HS-5 (cell line): ENCODE measurements around the gene STUB1.

ENCODE experiments used
- DNase-seq: peaks from one replicate; pipeline ENCODE4 v3.0.0-alpha.2; 2012; ENCODE audit warnings: low read depth

The STUB1 gene

DNA sequence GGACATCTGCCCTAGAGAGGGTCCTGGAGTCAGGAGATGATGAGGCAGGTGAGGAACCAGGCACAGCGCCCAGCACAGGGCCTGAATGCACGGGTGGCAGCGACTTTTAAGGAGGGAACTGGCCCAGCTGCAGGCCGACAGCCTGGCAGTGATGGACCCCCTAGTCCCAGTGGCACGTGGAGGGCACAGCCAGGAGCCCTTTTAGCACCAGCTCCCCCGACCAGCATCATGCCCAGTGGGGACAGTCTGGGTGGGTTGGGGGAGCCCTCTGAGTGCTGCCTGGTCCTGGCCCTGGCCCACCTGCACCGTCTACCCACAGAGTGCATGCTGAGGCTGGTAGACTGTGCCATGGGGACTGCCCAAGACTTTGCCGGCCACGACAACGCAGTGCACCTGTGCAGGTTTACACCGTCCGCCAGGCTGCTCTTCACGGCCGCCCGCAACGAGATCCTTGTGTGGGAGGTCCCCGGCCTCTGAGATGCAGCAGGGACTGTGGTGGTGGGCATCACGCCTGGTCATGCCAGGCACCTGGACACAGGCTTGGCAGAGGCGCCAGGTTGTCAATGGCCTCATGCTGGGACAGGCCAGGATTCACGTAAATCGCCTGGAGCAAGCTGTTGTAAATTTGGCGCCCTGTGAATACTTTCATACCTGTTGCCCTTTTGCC is 13.0 kb upstream of the STUB1 start:
- no peak for DNase-seq

DNA sequence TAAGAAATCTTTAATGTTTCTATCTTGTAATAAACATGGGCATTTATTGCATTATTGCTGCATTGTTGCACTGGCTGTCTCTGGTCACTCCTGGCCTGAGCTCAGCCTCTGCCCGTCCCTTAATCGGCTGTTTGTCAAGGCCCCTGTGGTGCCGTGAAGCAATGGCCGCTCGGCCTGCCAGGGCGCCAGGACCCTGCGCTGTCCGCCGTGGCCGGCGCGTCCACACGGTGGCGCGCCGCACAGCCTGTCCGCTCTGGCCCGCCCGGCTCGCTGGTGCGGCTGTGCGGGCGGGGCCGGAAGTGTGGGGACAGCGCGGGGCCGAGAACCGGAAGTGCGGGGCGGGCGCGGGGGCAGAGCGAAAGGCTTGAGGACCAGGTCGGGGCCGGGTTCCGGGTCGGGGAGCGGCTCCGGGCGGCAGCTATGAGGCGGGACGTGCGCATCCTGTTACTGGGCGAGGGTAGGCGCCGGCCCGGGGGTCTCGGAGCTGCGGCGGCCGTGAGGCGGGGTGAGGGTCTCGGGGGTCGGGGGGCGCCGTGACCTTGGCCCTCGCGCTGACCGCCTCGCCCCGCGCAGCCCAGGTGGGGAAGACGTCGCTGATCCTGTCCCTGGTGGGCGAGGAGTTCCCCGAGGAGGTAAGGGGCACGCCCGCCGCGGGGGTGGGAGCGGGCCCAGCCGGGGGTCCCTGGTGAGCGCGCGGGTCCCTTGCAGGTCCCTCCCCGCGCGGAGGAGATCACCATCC is 12.3 kb upstream of the STUB1 start, which contains the start of gene RHOT2:
Gene RHOT2, plus strand, starts transcription at position 353 of the 739 bp plus-strand sequence. Its CDS starts 68 bp downstream, at position 421.
- no peak for DNase-seq

DNA sequence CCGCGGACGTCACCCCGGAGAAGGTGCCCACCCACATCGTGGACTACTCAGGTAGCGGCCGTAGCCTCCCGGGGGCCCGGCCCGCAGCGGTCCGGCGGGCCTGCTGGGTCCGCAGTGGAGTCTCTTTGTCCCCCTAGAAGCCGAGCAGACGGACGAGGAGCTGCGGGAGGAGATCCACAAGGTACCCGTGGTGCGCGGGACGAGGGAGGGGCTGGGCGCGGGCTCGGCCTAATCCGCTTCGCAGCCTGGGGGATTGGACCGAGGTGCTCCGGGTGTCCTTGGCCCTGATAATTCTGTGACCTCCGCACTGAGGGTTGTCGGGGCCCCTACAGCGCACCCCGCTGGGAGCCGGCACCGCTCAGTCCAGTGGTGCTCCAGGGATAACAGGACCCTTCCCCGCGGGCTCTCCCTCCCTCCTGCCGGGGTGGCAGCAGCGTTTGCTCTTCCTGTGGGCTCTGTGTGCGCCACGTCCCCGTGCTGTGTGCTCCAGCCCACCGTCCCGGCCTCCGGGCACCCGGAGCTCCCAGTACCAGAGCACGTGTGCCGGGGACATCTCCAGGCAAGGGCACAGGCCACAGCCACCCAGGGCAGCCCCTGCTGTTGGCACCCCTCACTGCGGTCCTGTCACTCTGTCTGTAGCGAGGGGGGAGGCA is 11.6 kb upstream of the STUB1 start:
- DNase-seq = no peak

DNA sequence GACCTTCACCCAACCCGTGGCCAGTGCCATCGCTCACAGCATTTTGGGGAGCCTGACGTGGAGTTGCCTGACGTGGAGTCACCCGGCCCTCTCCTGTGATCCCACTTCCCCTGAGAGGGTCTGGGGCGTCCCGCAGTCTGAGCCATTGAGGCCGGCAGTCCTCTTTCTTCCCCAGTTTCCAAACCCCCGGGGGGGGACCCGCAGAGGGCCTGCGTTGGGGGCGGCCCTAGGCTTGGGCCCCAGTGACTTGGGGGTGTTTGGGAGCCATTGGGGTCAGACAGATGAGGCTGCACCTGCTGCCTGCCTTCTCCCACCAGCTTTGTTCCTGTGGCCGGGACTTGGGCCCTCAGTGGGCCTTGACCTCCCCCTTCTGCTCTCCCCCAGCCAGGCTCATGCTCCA is 10.5 kb upstream of the STUB1 start:
- DNase-seq = no peak

DNA sequence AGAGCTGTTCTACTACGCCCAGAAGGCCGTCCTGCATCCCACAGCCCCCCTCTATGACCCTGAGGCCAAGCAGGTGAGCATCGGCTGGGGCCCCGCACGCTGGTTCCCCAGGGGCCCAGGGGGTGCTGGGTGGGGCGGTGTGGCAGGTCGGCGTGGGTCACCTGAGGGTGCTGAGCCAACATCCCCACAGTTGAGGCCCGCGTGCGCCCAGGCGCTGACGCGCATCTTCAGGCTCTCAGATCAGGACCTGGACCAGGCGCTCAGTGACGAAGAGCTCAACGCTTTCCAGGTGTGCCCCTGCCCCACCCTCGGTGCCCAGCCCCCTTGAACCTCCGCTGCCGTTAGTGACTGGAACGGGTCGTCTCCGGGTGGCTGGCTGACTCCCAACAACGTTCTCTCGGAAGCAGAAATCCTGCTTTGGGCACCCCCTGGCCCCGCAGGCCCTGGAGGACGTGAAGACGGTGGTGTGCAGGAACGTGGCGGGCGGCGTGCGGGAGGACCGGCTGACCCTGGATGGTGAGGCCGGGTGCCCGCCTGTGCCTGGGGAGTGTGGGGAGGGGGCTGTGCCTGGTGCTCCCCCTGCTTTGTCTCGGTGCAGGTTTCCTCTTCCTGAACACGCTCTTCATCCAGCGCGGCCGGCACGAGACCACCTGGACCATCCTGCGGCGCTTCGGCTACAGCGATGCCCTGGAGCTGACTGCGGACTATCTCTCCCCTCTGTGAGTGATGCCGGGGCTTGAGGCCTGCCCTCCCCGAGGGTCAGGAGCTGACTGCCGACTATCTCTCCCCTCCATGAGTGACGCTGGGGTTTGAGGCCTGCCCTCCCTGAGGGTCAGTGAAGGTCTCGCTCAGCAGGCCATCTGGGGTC is 9.5 kb upstream of the STUB1 start:
- no peak for DNase-seq

DNA sequence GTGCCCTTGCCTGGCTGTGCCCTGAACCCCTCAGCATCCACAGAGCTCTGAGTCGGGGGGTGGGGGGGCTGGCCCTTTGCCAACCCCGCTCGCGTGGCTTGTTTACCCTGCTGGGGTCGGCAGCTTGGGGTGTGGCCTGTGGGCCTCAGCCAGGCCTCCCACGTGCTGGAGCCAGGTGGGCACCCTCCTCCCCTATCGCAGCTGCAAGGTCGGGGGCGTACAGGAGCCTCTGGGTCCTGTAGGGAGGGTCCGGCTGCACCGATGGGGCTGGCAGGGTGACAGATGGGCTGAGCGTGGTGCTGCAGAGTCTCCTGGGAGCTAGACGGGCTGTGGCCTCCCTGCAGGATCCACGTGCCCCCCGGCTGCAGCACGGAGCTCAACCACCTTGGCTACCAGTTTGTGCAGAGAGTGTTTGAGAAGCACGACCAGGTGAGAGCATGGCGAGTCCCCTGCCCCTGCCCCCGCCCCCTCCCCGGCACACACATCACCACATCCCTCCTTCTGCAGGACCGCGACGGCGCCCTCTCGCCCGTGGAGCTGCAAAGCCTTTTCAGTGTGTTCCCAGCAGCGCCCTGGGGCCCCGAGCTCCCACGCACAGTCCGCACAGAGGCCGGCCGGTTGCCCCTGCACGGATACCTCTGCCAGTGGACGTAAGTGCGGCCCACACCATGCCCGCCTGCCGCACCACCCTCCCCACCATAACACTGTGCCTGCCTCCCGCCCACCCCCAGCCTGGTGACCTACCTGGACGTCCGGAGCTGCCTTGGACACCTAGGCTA is 8.7 kb upstream of the STUB1 start:
- no peak for DNase-seq

DNA sequence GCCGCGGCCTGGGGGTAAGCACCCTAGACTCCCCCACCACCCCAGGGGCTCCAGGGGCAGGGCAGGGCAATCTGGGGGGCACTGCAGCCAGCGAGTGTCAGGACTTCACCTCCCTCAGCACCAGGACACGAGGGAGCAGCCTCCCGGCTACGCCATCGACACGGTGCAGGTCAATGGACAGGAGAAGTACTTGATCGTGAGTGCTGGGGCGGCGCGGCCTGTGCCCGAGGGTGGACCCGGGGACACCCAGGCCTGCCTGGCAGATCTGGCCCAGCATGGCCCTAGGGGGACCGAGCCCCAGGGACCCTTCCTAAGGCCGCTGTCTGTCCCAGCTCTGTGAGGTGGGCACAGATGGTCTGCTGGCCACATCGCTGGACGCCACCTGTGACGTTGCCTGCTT is 7.8 kb upstream of the STUB1 start:
- DNase-seq = no peak

DNA sequence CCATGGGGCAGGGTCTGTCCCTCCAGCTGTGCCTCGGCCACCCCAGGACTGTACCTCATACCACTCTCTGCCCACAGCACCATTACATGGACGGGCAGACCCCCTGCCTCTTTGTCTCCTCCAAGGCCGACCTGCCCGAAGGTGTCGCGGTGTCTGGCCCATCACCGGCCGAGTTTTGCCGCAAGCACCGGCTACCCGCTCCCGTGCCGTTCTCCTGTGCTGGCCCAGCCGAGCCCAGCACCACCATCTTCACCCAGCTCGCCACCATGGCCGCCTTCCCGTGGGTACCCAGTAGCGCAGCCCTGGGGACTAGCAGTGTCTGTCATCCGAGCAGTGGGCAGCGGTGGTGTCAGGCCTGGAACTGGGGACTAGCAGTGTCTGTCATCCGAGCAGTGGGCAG is 7.4 kb upstream of the STUB1 start:
- no peak for DNase-seq

DNA sequence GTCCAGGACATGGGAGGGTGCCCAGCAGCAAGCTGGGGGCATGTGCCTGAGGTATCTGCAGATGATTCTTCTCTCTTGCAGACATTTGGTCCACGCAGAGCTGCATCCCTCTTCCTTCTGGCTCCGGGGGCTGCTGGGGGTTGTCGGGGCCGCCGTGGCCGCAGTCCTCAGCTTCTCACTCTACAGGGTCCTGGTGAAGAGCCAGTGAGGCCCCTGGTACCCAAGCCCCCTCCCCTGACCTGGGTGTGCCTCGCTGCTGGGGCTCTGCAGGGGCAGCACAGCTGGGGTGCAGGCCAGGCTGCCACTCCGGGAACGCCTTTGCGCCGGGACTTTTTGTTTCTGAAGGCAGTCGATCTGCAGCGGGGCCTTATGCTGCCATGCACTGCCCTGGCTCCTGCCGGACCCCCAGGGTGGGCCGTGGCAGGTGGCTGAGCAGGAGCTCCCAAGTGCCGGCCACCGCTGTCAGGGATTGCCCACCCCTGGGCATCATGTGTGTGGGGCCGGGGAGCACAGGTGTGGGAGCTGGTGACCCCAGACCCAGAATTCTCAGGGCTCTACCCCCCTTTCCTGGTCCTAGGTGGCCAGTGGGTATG is 6.7 kb upstream of the STUB1 start:
- DNase-seq = no peak

DNA sequence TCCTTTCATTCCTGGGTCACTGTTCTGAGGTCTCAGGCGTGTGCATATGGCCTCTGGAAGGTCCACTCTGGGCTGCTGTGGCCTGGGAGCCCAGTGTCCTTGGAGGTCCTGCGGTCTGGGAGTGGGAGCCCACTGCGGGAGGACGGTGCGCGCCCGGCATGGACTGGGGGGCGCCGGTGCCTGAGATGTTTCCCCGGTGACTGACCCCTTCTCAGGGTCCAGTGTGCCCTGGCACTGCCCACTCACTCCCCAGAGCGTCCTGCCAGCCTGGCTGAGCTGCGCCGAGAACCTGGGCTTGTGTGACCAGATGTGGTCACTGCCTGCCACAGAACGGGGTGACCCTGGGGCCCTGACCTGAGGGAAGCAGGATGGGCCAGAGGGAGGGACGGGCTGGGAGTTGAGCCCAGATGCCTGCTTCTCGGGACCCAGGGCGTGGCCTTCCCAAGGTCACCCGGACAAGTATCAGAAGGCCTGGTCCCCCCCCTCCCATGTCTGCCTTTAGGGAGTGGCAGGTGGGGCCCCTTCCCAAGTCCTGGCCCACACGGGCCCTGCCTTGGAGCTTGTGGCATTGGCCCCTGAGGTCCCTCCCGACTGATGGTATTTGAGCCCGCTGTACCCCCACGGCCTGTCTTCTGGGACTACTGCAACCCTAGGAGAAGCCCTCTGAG is 5.9 kb upstream of the STUB1 start:
- DNase-seq = no peak

DNA sequence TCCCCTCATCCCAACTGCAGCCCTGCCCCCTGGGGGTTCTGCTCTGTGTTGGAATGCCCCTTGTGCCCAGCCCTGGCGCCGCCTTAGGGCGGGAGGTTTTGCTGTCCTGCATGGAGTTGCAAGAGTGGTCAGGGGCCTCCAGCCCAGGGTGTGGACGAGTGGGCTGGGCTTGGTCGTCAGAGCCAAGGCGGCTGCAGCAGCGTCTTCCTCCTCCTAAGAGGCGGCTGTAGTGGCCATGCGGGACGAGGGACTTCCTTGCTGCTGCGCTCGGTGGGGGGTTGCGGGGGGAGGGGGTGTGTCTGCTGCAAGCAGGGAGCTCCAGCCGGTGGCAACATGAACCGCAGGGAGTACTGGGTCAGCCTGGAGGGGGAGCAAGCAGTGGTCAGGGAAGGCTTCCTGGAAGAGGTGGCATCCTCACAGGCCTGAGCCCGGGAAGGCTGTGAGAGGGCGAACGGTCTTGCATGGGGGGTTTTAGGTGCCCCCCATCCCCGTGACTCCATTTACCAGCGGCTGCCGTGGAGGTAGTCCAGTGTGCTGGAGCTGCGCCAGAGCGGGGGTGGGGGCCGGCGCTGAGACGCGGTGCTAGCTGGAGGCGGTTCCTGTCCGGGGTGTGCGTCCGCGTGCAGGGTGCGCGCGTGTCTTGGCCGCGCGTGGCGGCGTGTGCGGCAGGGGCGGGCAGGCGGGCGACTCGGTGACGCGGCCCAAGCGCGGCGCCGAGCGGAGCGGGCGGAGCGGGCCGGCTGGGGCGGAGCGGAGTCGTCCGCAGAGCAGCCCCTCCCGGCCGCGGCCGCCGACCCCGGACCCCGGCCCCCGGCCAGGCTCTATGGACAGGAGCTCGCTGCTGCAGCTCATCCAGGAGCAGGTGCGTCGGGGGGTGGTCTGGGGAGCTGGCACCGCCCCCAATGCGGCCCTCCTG is 5.0 kb upstream of the STUB1 start, which contains the start of gene RHBDL1:
Gene RHBDL1, plus strand, starts transcription at position 704 of the 916 bp plus-strand sequence. Its CDS starts 120 bp downstream, at position 824.
- no peak for DNase-seq

DNA sequence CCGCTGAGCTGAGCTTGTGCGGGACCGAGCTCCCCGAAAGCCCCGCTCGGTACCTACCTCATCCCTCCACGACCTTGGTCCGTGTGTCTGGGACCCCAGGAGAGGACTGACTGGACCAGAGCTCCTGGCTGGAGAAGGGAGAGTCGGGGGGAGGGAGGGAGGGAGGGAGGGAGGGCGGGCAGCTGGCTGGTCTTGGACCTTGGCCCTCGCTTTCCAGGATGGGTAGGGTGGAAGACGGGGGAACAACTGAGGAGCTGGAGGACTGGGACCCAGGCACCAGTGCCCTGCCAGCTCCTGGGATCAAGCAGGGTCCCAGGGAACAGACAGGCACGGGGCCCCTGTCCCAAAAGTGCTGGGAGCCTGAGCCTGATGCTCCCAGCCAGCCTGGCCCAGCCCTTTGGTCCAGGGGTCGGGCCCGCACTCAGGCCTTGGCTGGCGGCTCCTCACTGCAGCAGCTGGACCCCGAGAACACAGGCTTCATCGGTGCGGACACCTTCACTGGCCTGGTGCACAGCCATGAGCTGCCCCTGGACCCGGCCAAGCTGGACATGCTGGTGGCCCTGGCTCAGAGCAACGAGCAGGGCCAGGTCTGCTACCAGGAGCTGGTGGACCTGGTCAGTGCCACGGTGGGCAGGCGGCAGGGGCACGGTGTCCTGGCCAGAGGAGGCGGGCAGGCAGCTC is 4.2 kb upstream of the STUB1 start:
- DNase-seq = no peak

DNA sequence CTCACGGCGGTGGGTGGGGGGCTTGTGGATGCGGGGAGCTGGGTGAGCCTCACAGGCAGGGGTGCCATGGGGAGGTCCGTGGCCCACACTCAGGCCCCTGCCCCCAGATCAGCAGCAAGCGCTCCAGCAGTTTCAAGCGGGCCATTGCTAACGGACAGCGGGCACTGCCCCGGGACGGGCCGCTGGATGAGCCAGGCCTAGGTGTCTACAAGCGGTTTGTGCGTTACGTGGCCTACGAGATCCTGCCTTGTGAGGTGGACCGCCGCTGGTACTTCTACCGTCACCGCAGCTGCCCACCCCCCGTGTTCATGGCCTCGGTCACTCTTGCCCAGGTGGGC is 3.7 kb upstream of the STUB1 start:
- DNase-seq = no peak

DNA sequence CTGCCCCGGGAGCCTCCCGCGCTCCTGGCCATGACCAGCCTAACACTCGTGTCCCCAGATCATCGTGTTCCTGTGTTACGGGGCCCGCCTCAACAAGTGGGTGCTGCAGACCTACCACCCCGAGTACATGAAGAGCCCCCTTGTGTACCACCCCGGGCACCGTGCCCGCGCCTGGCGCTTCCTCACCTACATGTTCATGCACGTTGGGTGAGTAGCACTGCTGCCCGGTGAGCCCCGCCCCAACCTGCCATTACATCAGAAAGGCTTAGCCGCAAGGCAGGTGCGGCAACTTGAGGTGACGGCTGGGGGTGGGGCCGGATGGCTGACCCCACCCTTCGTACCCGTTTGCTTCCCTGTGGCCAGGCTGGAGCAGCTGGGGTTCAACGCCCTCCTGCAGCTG is 3.3 kb upstream of the STUB1 start:
- no peak for DNase-seq

DNA sequence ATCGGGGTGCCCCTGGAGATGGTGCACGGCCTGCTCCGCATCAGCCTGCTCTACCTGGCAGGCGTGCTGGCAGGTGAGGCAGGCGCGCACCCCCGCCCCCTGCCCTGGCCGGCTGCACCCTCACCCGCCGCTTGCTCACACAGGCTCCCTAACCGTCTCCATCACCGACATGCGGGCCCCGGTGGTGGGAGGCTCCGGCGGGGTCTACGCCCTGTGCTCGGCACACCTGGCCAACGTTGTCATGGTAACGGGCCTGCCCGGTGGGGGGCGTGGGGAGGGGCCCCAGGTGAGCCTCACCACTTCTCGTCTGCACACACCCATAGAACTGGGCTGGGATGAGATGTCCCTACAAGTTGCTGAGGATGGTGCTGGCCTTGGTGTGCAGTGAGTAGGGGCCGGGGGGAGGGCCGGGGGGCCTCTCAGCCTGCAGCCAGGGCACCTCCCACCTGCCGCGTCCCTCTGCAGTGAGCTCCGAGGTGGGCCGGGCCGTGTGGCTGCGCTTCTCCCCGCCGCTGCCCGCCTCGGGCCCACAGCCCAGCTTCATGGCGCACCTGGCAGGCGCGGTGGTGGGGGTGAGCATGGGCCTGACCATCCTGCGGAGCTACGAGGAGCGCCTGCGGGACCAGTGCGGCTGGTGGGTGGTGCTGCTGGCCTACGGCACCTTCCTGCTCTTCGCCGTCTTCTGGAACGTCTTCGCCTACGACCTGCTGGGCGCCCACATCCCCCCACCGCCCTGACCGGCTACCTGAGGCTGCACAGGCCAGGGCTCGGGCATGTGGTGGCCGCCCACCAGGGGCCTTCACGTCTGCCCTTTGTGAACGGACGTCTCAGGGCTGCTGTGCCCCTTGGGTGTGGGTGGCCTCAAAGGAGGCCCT is 2.7 kb upstream of the STUB1 start:
- no peak for DNase-seq

DNA sequence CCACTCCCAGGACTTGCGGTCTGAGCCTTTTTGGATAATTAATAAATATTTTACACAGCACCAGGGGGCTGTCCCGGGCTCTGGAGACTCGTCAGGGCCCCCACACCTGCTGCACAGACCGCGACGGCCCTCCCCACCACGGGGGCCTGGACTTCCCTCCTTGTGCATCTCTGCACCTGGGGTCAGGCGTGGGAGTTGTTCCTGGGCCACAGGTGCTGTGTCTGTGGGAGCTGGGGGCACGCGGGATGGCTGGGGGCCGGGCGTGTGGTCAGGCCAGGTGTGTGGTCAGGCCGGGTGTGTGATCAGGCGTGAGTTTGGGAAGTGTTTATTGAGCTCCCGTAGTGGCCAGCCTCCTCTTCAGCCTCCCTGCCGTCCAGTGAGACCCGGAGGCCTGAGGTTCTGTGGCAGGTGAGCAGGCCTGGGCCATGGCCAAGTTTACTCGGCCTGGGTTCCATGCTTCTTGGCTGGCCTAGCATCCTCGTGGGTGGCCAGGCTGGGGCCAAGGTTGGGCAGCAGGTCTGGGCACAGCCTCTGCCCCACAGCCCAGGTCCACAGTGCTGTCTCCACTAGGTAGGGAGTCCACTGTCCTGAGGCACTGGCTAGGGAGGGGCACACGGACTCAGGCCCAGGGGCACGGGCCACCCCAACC is 1.9 kb upstream of the STUB1 start:
- no peak for DNase-seq
